ENCODE data around the gene CAPN15. TPM values are rescaled to one million over a fixed set of nuclear protein-coding genes. Genes with fewer than 3 reads are reported as not detected.

Gene CAPN15
- total RNA-seq, 2 experiments from 2014 or later: 32.9 to 54.0 TPM

- BruUV-seq (replicated peaks): no TSS peak
- intact Hi-C loops (cut with micrococcal nuclease; ENCODE audit: unreplicated experiment): no loop called here
- TF ChIP-seq, protein P1, sequence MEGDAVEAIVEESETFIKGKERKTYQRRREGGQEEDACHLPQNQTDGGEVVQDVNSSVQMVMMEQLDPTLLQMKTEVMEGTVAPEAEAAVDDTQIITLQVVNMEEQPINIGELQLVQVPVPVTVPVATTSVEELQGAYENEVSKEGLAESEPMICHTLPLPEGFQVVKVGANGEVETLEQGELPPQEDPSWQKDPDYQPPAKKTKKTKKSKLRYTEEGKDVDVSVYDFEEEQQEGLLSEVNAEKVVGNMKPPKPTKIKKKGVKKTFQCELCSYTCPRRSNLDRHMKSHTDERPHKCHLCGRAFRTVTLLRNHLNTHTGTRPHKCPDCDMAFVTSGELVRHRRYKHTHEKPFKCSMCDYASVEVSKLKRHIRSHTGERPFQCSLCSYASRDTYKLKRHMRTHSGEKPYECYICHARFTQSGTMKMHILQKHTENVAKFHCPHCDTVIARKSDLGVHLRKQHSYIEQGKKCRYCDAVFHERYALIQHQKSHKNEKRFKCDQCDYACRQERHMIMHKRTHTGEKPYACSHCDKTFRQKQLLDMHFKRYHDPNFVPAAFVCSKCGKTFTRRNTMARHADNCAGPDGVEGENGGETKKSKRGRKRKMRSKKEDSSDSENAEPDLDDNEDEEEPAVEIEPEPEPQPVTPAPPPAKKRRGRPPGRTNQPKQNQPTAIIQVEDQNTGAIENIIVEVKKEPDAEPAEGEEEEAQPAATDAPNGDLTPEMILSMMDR (conservative IDR thresholded peaks at IDR 0.05; ENCODE audit: low read length): no peak
- no peak for TF ChIP-seq EZH2phosphoT487 (IDR thresholded peaks at IDR 0.05; ENCODE audit: borderline replicate concordance, low read depth, low read length)
- Histone ChIP-seq H3K79me2 (ENCODE audit: insufficient read depth, low read depth, low read length) (no peaks in the 10 kb centered on the region), H2AFZ (ENCODE audit: low read length) (no peak overlapping the region), H3K4me3 (ENCODE audit: low read depth, low read length, poor library complexity, severe bottlenecking) (no peak overlapping the region), H3K36me3 (ENCODE audit: insufficient read depth, low read length) (no peaks in the 10 kb centered on the region), H3K9me3 (ENCODE audit: low read length) (no peaks in the 10 kb centered on the region), H3K4me1 (ENCODE audit: insufficient read depth, low read length, poor library complexity, severe bottlenecking) (no peaks in the 10 kb centered on the region), H3K9me2 (ENCODE audit: insufficient read depth, low read length) (no peaks in the 10 kb centered on the region), H3K27ac (ENCODE audit: low read depth, low read length, poor library complexity, severe bottlenecking) (no peak overlapping the region), H3K4me2 (ENCODE audit: low read length) (no peak overlapping the region), H4K20me1 (ENCODE audit: insufficient read depth, low read length) (no peaks in the 10 kb centered on the region)
- POLR2A ChIA-PET: no interaction called here
- DNase-seq (ENCODE audit: low spot score): no peak
- CTCF ChIA-PET (ENCODE audit: unreplicated experiment): no interaction called here
These were observed 19.5 kb upstream of the CAPN15 start for GRCh38 chr16:507996-508395.

GRCh38 chr16:508884-509736, 18.4 kb upstream of the CAPN15 start:
- H3K4me2 ChIP-seq (ENCODE audit: low read length): no peak overlapping the region
- no peak for DNase-seq (ENCODE audit: low spot score)
- H2AFZ ChIP-seq (ENCODE audit: low read length): no peak overlapping the region
- H3K9me3 ChIP-seq (ENCODE audit: low read length): no peaks in the 10 kb centered on the region
- H3K27ac ChIP-seq (ENCODE audit: low read depth, low read length, poor library complexity, severe bottlenecking): no peak overlapping the region
- H3K36me3 ChIP-seq (ENCODE audit: insufficient read depth, low read length): no peaks in the 10 kb centered on the region
- H4K20me1 ChIP-seq (ENCODE audit: insufficient read depth, low read length): no peaks in the 10 kb centered on the region
- H3K4me1 ChIP-seq (ENCODE audit: insufficient read depth, low read length, poor library complexity, severe bottlenecking): no peaks in the 10 kb centered on the region
- H3K4me3 ChIP-seq (ENCODE audit: low read depth, low read length, poor library complexity, severe bottlenecking): no peak overlapping the region
- CTCF ChIA-PET (ENCODE audit: unreplicated experiment): no interaction called here
- no peaks in the 10 kb centered on the region for H3K9me2 ChIP-seq (ENCODE audit: insufficient read depth, low read length)
- no peaks in the 10 kb centered on the region for H3K79me2 ChIP-seq (ENCODE audit: insufficient read depth, low read depth, low read length)
- POLR2A ChIA-PET: no interaction called here
- TF ChIP-seq EZH2phosphoT487 (IDR thresholded peaks at IDR 0.05; ENCODE audit: borderline replicate concordance, low read depth, low read length): no peak
- TF ChIP-seq, protein P1 (conservative IDR thresholded peaks at IDR 0.05; ENCODE audit: low read length): no peak
- BruUV-seq (replicated peaks): no TSS peak
- intact Hi-C loops (cut with micrococcal nuclease; ENCODE audit: unreplicated experiment): no loop called here
